ENCODE measurements around the gene PPIL6.
"Not testable (repeated sequence)": the region's sequence is repeated elsewhere in the genome, so short reads cannot be mapped to it uniquely, and the experiment has no call there.

Gene PPIL6

GRCh38 chr6:109467696-109468095 is 27.3 kb upstream of the PPIL6 start:
- in situ Hi-C loops (cut with MboI; ENCODE audit: low pct_unique_long_range_greater_than_20kb, low sequenced_read_pairs, unreplicated experiment), result no loop called here

GRCh38 chr6:109466212-109466923 is 25.9 kb upstream of the PPIL6 start:
- in situ Hi-C loops (cut with MboI; ENCODE audit: low pct_unique_long_range_greater_than_20kb, low sequenced_read_pairs, unreplicated experiment), result no loop called here
- TF ChIP-seq, protein P1, sequence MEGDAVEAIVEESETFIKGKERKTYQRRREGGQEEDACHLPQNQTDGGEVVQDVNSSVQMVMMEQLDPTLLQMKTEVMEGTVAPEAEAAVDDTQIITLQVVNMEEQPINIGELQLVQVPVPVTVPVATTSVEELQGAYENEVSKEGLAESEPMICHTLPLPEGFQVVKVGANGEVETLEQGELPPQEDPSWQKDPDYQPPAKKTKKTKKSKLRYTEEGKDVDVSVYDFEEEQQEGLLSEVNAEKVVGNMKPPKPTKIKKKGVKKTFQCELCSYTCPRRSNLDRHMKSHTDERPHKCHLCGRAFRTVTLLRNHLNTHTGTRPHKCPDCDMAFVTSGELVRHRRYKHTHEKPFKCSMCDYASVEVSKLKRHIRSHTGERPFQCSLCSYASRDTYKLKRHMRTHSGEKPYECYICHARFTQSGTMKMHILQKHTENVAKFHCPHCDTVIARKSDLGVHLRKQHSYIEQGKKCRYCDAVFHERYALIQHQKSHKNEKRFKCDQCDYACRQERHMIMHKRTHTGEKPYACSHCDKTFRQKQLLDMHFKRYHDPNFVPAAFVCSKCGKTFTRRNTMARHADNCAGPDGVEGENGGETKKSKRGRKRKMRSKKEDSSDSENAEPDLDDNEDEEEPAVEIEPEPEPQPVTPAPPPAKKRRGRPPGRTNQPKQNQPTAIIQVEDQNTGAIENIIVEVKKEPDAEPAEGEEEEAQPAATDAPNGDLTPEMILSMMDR (IDR thresholded peaks at IDR 0.05; ENCODE audit: extremely low read depth, insufficient read depth, missing control alignments), result no peak
- DNase-seq (ENCODE audit: low spot score), result no peak

More at GRCh38 chr6:109467696-109468095, 27.3 kb upstream of the PPIL6 start:
- DNase-seq (ENCODE audit: low spot score), result no peak
- TF ChIP-seq, protein P1 (IDR thresholded peaks at IDR 0.05; ENCODE audit: extremely low read depth, insufficient read depth, missing control alignments), result no peak

GRCh38 chr6:109465772-109466171 is 25.3 kb upstream of the PPIL6 start:
- in situ Hi-C loops (cut with MboI; ENCODE audit: low pct_unique_long_range_greater_than_20kb, low sequenced_read_pairs, unreplicated experiment), result no loop called here
- TF ChIP-seq, protein P1 (IDR thresholded peaks at IDR 0.05; ENCODE audit: extremely low read depth, insufficient read depth, missing control alignments), result no peak
- no peak for DNase-seq (ENCODE audit: low spot score)

GRCh38 chr6:109461733-109462526 is 21.5 kb upstream of the PPIL6 start:
- TF ChIP-seq, protein P1 (IDR thresholded peaks at IDR 0.05; ENCODE audit: extremely low read depth, insufficient read depth, missing control alignments), result no peak
- DNase-seq (ENCODE audit: low spot score), result no peak
- in situ Hi-C loops (cut with MboI; ENCODE audit: low pct_unique_long_range_greater_than_20kb, low sequenced_read_pairs, unreplicated experiment), result no loop called here

- in situ Hi-C loops (cut with MboI; ENCODE audit: low pct_unique_long_range_greater_than_20kb, low sequenced_read_pairs, unreplicated experiment), result not testable (repeated sequence)
Measured at GRCh38 chr6:109461205-109461604, 20.8 kb upstream of the PPIL6 start.

DNA sequence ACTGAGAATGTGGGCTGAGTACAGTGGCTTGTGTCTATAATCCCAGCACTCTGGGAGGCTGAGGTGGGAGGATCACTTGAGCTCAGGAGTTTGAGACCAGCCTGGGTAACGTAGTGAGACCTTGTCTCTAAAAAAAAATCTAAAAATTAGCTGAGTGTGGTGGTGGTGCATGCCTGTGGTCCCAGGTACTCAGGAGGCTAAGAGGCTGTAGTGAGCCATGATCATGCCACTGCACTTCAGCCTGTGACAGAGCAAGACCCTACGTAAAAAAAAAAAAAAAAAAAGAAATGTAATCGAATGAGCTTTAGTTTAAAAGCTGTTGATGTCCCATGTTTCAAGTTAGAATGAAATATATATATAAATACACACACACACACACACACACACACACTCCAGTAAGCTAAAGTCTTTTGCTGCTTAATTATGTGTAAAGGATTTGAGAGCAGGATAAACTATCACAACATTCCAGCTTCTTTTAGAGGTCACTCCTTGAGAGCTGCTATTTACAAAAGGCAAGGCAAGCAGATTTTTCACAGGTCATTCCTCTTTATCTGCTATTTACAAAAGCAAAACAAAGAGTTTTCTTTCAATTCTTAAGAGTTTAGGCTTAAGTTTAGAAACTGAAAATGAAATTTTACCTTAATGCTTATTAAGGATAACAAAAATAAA is 19.9 kb upstream of the PPIL6 start:
- in situ Hi-C loops (cut with MboI; ENCODE audit: low pct_unique_long_range_greater_than_20kb, low sequenced_read_pairs, unreplicated experiment), result no loop called here
- TF ChIP-seq, protein P1 (IDR thresholded peaks at IDR 0.05; ENCODE audit: extremely low read depth, insufficient read depth, missing control alignments), result no peak
- DNase-seq (ENCODE audit: low spot score), result no peak

More at GRCh38 chr6:109461205-109461604, 20.8 kb upstream of the PPIL6 start:
- DNase-seq (ENCODE audit: low spot score), result not testable (repeated sequence)
